ENCODE results near the gene SYNPO.

SYNPO gene

DNA sequence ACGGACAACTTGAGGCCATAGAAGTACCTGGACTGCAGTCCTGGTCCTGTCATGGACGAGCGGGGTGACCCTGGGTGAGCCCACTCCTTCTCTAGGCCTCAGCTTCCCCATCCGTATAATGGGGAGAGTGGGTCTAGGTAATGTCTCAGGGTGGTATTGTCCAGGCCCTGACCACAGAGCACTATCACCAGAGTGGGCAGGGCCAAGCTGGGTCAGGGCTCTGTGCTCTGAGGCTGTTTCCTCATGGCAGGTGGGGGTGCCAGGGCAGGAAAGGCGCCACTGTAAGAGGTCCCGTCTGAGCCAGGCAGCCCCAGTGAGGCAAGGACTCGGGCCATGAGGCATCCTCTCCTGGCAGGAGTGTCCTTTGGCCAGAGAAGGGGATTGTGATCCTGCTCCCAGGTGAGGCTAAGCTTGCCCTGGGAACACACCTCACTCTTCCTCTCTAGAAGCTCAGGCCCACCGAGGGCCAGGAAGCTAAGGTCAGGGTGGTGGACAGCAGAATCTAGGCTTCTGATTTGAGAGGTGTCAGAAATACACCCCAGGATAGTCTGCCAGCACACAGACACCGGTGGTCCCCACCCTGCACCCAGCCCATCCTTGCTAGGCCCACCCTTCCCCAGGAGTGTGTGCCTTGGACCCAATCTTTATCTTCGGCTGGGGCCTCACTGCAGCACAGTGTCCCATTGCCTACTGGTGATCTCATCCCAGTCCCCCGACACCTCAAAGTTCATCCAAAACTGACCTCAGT, 19.1 kb downstream of the SYNPO start:
- no peak for DNase-seq

DNA sequence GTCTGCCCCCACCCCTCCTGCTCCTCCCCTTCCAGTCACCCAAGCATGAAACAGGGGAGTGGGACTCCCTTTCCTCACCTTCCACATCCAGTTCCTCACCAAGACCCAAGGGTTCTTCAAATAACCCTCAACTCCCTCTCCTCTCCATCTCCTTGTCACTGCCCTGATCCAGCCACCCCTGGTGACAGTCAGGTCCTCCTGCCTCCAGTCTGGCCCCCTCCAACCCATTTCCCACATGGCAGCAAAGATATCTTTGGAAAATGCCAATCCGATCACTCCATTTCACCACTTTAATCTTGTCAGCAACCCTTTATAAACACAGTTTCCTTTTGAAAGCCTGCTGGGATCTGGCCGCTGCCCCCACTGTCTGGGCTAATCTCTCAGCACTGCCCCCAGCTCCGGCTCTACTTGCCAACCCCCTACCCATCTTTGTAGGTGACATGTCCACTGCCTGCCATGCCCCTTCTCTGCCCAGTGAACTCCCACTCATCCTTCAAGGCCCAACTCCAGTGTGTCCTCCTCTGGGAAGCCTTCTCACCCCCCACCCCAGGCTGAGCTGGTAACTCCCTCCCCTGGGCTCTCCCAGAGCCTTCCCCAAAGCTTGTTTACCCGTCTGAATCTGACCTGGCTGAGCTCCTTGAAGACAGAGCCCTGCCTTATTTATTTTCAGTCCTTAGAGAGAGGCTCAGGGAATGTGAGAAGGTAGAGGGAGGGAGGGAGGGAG, 19.8 kb downstream of the SYNPO start:
- DNase-seq, result no peak

GRCh38 chr5:150661086-150661485, 20.6 kb downstream of the SYNPO start, which contains the start of gene MYOZ3:
Gene MYOZ3, plus strand, starts transcription at chr5:150661251. Its CDS starts 1,691 bp downstream, at chr5:150662942.
- DNase-seq, result no peak

GRCh38 chr5:150661821-150662596, 21.5 kb downstream of the SYNPO start:
- no peak for DNase-seq

DNA sequence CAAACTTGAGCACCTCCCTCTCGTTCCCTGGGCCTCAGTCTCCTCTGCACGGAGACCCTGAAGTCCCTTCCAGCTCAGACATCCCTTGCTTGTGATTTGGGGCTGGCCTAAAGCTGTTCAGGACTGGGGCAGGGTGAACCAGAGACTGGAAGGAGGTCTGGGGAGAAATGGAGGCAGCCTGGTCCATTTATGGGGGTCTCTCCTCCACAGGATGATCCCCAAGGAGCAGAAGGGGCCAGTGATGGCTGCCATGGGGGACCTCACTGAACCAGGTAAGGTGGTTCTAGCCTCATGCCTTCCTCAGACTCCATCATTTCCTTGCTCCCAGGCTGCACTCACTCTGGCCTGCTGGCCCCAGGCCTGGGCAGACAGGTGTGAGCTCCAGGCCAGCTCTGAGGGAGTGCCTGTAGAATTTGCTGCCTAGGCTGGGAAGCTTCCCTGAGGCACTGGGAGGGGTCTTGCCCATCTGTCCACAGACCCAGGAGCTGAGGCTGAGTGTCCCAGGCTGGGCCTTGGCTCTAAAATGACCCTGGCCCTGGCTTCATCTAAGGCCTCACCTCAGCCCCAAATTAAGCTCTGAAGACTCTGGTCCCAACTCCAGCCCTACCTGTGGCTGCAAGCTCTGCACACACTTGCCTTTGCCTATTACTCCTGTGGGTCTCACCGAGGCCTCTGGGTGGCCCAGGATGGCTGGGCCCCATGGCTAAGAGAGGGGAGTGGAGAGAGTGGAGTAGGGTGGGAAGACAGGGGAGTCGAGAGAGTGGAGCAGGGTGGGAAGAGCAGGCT, 22.5 kb downstream of the SYNPO start:
- DNase-seq, result no peak

DNA sequence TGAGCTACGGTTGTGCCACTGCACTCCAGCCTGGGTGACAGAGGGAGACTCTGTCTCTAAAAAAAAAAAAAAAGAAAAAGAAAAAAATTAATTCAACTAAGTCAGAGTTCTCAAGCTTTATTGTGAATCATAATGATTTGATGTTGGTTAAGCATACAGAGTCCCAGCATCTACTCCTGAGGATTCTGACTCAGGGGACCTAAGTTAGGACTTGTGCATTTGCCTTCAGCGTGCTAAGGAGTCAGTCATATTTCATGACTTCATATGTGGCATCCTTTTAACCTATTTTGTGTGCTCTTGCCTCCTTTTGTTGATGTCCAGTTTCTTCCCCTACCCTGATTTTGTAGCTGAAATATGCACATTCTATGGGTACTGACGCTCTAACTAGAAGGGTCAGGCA, 23.5 kb downstream of the SYNPO start:
- DNase-seq, result no peak

GRCh38 chr5:150665044-150665443, 24.6 kb downstream of the SYNPO start:
- no peak for DNase-seq

DNA sequence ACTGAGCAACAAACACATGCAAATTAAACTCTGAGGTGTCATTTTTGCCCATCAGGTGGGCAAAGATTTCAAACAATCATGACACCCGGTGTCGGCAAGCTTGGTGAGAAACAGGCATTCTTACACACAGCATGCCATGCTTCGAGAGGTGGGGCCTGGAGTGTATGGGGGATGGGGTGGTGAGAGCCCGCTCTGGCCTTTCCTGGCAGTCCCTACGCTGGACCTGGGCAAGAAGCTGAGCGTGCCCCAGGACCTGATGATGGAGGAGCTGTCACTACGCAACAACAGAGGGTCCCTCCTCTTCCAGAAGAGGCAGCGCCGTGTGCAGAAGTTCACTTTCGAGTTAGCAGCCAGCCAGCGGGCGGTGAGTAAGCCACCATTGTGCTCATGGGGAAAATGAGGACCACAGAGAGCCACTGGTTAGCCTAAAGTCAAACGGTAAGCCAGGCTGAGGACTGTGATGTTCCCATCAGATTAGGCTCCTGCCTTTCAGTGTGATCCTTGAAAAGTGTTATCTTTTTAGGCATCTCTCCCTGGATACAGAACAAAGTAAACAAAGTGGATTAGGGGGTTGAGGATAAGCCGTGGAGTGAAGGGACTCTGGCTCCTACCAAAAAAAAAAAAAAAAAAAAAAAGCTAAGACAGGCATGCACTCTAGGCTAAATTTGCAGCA, 30.0 kb downstream of the SYNPO start:
- no peak for DNase-seq

DNA sequence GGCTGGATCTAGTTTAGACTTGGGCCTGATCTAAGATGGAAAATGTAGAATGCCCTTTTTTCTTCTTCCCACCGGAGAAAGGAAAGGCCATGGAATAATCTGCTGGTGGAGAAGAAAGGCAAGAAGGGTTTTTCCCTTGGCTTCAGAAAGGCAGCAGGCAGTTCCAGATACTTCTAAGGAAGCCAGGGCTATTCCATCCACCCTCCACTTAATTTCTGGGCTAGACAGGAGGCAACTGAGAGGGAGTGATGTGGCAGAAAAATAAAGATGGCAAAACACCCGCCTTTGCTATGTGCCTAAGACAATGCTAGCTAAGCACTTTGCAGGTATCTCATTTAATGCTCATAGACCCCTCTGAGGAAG, 30.5 kb downstream of the SYNPO start:
- no peak for DNase-seq

GRCh38 chr5:150671509-150672236, 31.2 kb downstream of the SYNPO start:
- no peak for DNase-seq

GRCh38 chr5:150672237-150672883, 31.9 kb downstream of the SYNPO start:
- peak; percentile 18 for DNase-seq

DNA sequence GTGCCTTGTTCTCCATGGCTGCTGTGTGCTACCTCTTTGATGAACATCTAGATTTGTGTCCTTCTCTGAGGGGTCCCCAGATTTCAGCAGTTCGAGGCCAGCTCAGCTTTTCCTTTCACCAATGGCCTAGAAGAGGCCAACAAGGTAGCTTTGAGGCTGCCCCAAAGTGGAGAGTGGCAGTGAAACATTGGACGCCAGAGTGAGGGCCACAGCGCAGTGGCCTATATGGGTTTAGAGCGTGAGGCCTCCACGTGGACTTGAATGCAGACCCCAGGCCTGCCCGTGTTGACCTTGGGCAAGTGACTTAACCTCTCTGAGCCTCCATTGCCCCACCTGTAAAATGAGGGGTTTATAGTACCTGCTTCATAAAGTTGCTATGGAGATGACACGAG, 32.4 kb downstream of the SYNPO start:
- no peak for DNase-seq

DNA sequence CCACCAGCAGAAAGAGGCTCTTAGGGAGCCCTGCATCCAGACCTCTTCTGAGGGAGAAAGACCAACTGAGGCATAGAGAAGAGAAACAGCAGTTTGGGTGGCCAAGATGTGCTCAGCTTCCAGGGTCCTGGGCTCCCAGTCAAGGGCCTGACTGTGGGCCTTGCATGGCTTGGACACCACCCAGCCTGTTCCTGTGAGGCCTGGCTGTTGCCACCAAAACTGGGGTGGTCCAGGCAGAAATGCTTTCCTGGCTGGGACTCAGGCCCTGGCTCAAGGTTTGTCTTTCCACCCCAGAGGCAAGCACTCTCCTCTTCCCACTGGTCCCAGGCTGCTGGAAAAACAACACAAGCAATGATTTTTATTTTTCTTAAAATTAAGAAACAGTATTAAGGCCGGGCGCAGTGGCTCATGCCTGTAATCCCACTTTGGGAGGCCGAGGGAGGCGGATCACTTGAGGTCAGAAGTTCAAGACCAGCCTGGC, 33.9 kb downstream of the SYNPO start:
- DNase-seq, result no peak

GRCh38 chr5:150675069-150675468, 34.6 kb downstream of the SYNPO start:
- peak; percentile 60 for DNase-seq

DNA sequence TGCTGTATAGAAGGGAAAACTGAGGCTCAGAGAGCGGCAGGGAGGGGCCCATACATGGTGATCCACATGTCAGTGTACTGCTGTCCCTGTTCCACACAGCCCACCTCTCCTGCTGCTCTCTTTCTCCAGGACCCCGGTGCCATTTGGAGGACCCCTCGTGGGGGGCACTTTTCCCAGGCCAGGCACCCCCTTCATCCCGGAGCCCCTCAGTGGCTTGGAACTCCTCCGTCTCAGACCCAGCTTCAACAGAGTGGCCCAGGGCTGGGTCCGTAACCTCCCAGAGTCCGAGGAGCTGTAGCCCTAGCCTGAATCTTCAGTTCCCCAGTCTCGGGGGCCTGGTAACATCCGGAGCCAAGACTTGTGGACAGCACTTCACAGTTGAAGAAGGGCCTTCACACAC, 36.1 kb downstream of the SYNPO start:
- DNase-seq, result no peak

DNA sequence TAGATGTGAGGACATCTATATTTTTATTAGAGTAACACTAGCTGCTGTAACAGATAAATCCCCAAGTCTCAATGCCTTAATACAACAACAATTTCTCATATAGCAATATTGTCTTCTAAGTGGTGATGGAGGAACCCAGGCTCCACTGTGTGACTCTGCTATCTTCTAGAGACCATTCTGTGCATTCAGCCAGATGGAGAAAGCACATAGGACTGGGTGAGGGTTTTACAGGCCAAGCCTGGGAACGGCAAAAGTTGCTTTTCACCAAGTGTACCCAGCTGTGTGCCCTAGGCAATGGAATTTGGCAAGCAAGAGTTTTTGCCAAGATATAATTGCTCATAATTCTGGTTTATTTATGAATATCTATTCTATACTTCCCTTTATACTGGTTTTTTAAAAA, 48.7 kb downstream of the SYNPO start:
- no peak for DNase-seq

DNA sequence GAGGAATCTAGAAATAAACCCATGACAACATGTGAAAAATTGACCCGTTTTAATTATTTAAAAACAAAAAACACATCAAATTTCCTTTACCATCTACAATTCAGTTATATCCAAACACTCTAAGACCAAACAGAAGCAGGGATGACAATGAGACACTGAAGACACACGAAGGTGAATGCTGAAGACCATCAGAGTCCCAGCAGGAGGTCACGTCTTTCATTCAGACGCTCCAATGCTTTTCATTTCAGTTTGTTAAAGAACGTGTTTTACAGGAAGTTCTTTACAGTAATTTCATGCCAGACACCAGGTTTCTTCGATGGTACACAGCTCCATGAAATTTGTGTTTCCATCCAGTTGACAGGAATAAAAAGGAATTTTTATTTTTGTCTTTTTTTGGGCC, 50.3 kb downstream of the SYNPO start:
- DNase-seq, result no peak

GRCh38 chr5:150692276-150692675, 51.8 kb downstream of the SYNPO start:
- no peak for DNase-seq

- no peak for DNase-seq
These were observed 54.2 kb downstream of the SYNPO start for GRCh38 chr5:150694612-150695011.

DNA sequence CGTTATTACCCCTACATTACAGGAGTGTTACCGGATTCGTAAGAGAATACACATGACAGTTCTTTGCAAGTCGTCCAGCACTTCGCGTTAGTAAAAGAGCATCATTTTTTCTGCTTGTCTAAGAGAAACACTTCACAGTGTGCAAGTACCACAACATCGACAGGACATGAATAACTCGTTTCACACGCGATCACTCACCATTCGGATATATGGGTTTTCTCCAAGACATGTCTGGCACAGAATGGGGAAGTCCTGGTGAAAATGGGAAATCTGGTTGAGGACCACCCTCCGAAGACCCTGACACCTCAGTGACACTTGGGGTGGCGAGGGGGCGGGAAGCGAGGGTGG, 59.8 kb downstream of the SYNPO start:
- no peak for DNase-seq

All from suppressor macrophage treated with lipopolysaccharide for 4 hours (primary cell).